Esophagus squamous epithelium (tissue), 5 donors: ENCODE data around the gene CTDSPL. TPM values are rescaled to one million over a fixed set of nuclear protein-coding genes. Genes with fewer than 3 reads are reported as not detected.

Experiments
- DNase-seq: peaks from one replicate; lab custom pipeline; 2025; lab: John Stamatoyannopoulos, UW
- H3K27ac ChIP-seq, 4 donors: fragments of 200-600 bp; sonication (generic); one replicate each; pipeline ENCODE4 v1.5.1; 2016 to 2019; ENCODE audit warnings: mild to moderate bottlenecking in 1 of 4
- H3K27me3 ChIP-seq, 4 donors: fragments of 200-600 bp; sonication (generic); 1 replicate in 3 of 4; 2 replicates in 1 of 4; pipeline versions ENCODE4 v1.5.1 to v1.6.0; 2017 to 2021; ENCODE audit warnings: antibody characterized with exemption in 1 of 4
- H3K36me3 ChIP-seq, 3 donors: fragments of 200-600 bp; sonication (generic); one replicate each; pipeline ENCODE4 v1.5.1; 2016 to 2019
- H3K4me1 ChIP-seq, 3 donors: fragments of 200-600 bp; sonication (generic); one replicate each; pipeline ENCODE4 v1.5.1; 2017 to 2019
- H3K4me3 ChIP-seq, 4 donors: fragments of 200-600 bp; sonication (generic); 1 replicate in 3 of 4; 2 replicates in 1 of 4; pipeline ENCODE4 v1.5.1; 2016 to 2019; ENCODE audit warnings: mild to moderate bottlenecking in 2 of 4, moderate library complexity in 1 of 4
- H3K9me3 ChIP-seq, 3 donors: fragments of 200-600 bp; sonication (generic); one replicate each; pipeline ENCODE4 v1.5.1; 2016 to 2019
- POLR2A ChIP-seq, 4 donors: fragments of 450-650 bp; IDR thresholded peaks; one replicate each; pipeline ENCODE4 v1.6.1; 2017; ENCODE audit warnings: antibody characterized with exemption in 4 of 4, mild to moderate bottlenecking in 4 of 4, moderate library complexity in 3 of 4
- WGBS, 2 donors: methylation state at CpG; one replicate each; pipeline ENCODE4 v1.1.5; 2018; 5-methylcytosine and 5-hydroxymethylcytosine counted together
- intact Hi-C: fragments of 100-400 bp; cut with DNase I; formaldehyde crosslinking; loops from one replicate; pipeline ENCODE4 v1.15.0; 2022
- total RNA-seq, 4 donors: library from RNA; depleted of rRNA; stranded (reverse); fragments of >200 nt; gene quantifications; one replicate each; pipeline ENCODE4 v1.1.0, GENCODE V29; 2016
- TF ChIP-seq, protein P1 (sequence below), 6 experiments: fragments of 450-650 bp in 4 of 6; fragments of 200-600 bp in 2 of 6; sonication (generic) in 2 of 6; IDR thresholded peaks; one replicate each; pipeline ENCODE4 v1.5.1; 2016 to 2019; ENCODE audit warnings: antibody characterized with exemption in 6 of 6, mild to moderate bottlenecking in 4 of 6, moderate library complexity in 4 of 6
- donor health status: DM: yes; HTN: yes; CAD: no.

CTDSPL gene
- total RNA-seq, 4 donors from 2014 or later: 20.7 to 55.1 (median 30.8) TPM

DNA sequence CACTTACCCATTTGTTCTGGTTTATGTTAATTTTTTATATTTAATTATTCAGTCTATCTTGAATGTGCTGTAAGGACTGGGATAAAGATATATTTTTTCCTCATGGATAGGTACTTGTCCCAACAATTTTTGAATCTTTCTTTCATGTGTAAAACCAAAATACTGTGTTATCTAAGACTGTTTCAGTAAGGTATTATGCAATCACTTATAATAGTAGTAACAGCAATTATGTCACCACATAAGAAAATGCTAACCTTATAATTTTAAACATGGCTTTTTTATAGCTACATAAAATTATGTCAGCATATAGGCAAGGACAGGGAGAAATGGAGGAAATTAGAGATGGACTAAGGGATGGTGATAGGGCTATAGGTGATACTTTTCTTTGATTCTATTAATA is 2.9 kb upstream of the CTDSPL start:
- H3K27me3 ChIP-seq: no peaks in the 10 kb centered on the region
- intact Hi-C loops: no loop called here
- peaks cover 34 to 88% (median 39%) of the 10 kb centered on the region in 3 donors for H3K4me1 ChIP-seq
- H3K27ac ChIP-seq: peak overlapping the region in 2 of 4 donors; percentile 89 to 93
- TF ChIP-seq, protein P1, sequence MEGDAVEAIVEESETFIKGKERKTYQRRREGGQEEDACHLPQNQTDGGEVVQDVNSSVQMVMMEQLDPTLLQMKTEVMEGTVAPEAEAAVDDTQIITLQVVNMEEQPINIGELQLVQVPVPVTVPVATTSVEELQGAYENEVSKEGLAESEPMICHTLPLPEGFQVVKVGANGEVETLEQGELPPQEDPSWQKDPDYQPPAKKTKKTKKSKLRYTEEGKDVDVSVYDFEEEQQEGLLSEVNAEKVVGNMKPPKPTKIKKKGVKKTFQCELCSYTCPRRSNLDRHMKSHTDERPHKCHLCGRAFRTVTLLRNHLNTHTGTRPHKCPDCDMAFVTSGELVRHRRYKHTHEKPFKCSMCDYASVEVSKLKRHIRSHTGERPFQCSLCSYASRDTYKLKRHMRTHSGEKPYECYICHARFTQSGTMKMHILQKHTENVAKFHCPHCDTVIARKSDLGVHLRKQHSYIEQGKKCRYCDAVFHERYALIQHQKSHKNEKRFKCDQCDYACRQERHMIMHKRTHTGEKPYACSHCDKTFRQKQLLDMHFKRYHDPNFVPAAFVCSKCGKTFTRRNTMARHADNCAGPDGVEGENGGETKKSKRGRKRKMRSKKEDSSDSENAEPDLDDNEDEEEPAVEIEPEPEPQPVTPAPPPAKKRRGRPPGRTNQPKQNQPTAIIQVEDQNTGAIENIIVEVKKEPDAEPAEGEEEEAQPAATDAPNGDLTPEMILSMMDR (IDR thresholded peaks at IDR 0.05): no peak
- no peak for TF ChIP-seq POLR2A (IDR thresholded peaks at IDR 0.05)
- no peak overlapping the region for H3K4me3 ChIP-seq
- no peaks in the 10 kb centered on the region for H3K9me3 ChIP-seq
- no peaks in the 10 kb centered on the region for H3K36me3 ChIP-seq
- DNase-seq: no peak

DNA sequence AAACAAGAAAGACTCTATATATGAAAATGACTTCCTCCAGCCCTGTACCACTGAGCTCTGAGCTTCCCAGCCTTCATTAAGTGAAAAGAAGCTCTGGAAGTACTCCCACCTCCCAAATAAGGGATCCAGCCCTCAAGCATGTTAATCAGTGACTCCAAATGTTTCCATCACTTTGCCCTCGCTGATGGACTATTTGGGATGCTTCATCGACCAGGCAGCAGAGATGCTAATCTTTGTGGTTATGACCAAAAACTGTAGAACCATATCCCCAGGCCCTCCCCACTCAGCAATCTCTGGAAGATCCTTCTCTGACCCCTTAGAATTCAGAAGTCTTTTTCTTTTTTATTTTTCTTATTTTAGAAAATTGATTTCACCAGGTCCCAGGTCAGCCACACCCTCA is 2.3 kb upstream of the CTDSPL start:
- 62 to 67% methylated on average over 2 of the region's 2 CpGs for whole genome bisulfite sequencing, 2 donors

DNA sequence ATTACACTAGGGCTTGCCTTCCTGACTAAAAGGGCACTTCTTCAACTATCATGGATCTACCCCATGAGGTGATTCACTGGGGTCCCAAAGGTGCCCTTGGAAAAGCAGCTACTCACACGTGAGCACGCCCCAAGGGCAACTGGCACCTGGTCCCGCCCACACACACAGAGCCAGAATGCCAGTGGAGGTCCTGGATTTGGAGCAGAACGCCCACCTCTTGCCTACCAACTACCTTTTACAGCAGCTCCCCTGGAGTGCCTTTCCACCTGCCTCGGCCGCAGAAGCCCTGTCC is 1.8 kb upstream of the CTDSPL start:
- Histone ChIP-seq H3K27me3 (no peaks in the 10 kb centered on the region), H3K4me3 (peak overlapping the region in 1 of 4 donors; percentile 89), H3K9me3 (no peaks in the 10 kb centered on the region), H3K27ac (peak overlapping the region; percentile 85 to 93 (median 91)), H3K4me1 (peaks cover 24 to 88% (median 40%) of the 10 kb centered on the region in 3 donors), H3K36me3 (no peaks in the 10 kb centered on the region)
- TF ChIP-seq POLR2A (IDR thresholded peaks at IDR 0.05): no peak
- TF ChIP-seq, protein P1 (IDR thresholded peaks at IDR 0.05): no peak
- intact Hi-C loops: no loop called here
- no peak for DNase-seq
- 36 to 80% methylated on average over 3 to 5 of the region's 6 CpGs for WGBS, 2 donors

More for the DNA sequence above, 2.3 kb upstream of the CTDSPL start:
- Histone ChIP-seq H3K4me1 (peaks cover 29 to 88% (median 40%) of the 10 kb centered on the region in 3 donors), H3K36me3 (no peaks in the 10 kb centered on the region), H3K27ac (peak overlapping the region in 2 of 4 donors; percentile 89 to 93), H3K27me3 (no peaks in the 10 kb centered on the region), H3K9me3 (no peaks in the 10 kb centered on the region), H3K4me3 (no peak overlapping the region)
- no peak for DNase-seq
- TF ChIP-seq POLR2A (IDR thresholded peaks at IDR 0.05): no peak
- TF ChIP-seq, protein P1 (IDR thresholded peaks at IDR 0.05): no peak
- intact Hi-C loops: no loop called here

DNA sequence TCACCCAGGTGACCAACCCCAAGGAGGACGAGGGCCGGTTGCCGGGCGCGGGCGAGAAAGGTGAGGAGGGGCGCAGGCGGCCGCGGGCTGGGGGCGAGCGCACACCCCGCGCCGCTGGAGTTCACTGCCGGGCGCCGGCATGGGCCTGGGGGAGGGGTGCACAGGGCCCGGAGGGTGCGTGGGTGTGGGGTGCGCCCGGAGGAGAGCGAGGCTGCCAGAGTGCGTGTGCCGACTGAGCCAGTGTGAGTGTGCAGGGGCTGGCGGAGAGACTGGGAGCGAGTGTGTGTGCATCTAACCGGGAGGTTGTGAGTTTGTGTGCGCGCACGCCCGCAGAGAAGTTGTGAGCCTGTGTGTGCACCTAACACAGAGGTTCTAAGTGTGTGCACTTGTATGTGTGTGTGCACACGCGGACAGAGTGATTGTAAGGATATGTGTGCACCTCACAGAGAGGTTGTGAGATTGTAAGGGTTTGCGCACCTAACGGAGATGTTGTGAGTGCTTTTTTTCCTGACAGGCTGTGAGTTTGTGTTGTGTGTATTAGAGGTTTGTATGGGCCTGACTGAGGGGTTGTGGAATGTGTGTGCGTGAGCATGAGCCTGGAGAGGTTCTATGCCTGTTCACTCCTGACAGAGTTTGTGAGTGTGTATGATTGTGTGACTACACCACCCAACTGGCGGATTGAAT is 681 bp downstream of the CTDSPL start:
- WGBS, 2 donors: 8 to 14% methylated on average over 12 to 17 of the region's 38 CpGs
- H3K36me3 ChIP-seq: no peaks in the 10 kb centered on the region
- H3K27ac ChIP-seq: peak overlapping the region; percentile 68 to 93 (median 87)
- H3K4me3 ChIP-seq: peak overlapping the region; percentile 59 to 89 (median 78)
- no peaks in the 10 kb centered on the region for H3K27me3 ChIP-seq
- intact Hi-C loops: no loop called here
- no peaks in the 10 kb centered on the region for H3K9me3 ChIP-seq
- no peak for TF ChIP-seq POLR2A (IDR thresholded peaks at IDR 0.05)
- TF ChIP-seq, protein P1 (IDR thresholded peaks at IDR 0.05): no peak
- no peak for DNase-seq
- peaks cover 22 to 76% (median 33%) of the 10 kb centered on the region in 3 donors for H3K4me1 ChIP-seq

DNA sequence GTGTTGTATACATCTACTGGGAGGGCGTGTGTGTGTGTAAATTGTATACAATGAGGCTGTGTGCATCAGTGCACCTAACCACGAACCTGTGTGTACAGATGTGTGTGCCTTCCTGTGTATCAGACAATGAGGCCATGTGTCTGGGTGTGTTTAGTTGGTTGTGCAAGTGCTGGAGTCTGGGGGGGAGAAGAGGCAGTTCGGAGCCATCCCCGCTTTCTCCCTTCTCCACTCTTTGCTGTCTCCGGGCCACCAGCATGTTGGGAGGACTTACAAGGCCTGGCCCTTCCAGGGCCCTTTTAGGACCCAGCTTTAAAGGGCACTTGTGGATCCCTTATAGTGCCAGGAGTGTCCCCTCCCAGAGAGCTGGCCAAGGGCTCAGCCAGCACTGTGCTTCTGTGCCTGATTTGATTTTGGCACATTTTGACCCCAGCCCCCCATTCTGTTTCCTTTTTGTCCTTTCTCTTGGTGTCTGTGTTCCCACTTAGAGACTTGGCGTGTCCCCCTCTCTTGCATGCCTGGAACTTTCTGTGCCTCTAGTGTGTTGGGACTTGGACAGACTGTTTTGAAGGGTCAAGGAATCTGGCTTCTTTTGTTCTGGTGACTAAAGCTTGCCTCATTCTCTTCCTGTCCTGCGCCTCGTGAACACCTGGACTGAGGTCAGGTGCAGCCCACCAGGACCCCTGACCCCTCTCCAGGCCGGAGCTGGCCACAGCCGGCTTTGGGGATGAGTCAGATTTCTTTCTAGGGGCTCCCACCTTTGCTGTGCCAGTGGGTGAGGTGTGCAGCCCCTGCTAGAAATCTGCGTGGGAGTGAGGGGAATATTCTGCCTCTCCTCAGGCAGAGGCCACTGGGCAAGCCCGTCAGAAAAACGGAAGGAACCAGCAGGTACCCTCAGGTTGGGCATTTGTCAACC is 1.5 kb downstream of the CTDSPL start:
- Histone ChIP-seq H3K27ac (peak overlapping the region; percentile 68 to 93 (median 87)), H3K4me3 (peak overlapping the region; percentile 59 to 89 (median 78)), H3K4me1 (peaks cover 18 to 68% (median 33%) of the 10 kb centered on the region in 3 donors), H3K9me3 (no peaks in the 10 kb centered on the region), H3K27me3 (no peaks in the 10 kb centered on the region), H3K36me3 (no peaks in the 10 kb centered on the region)
- intact Hi-C loops: no loop called here
- TF ChIP-seq POLR2A (IDR thresholded peaks at IDR 0.05): no peak
- TF ChIP-seq, protein P1 (IDR thresholded peaks at IDR 0.05): no peak
- DNase-seq: no peak
- 0 to 17% methylated on average over 1 to 6 of the region's 13 CpGs for WGBS, 2 donors
